Measurements from ENCODE around the gene TUBB. TPM values are rescaled to one million over a fixed set of nuclear protein-coding genes. Genes with fewer than 3 reads are reported as not detected.

Gene TUBB
- total RNA-seq, 1 experiment from 2014 or later = 886 TPM

DNA sequence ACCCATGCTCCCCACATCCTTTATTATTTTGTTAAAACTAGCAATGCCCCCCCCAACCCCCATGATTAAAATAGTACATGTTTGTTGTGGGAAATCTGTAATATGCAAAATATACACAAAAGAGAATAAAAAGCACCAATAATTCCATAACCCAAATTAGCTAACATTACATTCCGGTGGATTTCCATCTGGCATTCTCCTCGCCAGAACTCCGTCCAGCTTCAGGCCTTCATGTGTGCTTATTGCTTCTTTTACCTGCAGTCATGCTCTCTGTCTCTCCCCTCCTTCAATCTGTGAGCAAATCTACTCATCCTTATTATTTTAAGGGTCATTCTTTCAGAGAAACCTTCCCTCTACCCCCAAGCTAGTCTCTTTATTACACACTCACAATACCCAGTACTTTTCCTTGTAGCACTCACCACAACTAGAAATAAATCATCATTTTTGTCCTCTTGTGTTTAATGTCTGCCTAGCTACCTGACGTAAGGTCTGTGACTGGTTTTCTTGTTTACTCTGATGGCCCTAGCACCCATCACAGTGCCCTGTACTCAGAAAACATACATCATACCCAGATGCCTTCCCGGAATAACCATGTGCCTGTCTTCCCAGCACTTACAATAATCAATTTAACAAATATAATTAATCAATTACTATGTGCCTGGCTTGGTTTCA lies 49.8 kb downstream of the TUBB start (continued):
- no peak for TF ChIP-seq CEBPB (IDR thresholded peaks at IDR 0.05; ENCODE audit: low read depth)
- no peak for TF ChIP-seq JUND (IDR thresholded peaks at IDR 0.05)

DNA sequence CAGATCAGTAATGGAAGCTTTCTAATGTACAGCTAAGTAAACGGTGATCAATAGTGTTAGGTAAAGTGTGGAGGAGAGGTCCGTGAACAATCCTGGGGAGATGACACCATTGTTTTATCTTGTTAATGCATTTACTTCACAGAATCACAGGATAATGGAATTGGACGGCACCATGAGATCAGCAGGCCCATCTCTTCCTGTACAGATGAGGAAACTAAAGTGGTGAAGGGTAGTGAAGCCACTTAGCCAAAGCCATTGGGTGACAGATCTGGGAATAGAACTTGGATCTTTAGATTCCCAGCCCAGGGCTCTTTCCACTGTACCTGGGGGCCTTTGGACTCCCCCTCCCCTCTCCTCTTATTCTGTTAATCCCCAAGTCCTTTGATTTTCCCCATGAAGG lies 50.4 kb downstream of the TUBB start:
- CTCF ChIA-PET = no interaction called here

More for the DNA sequence above, 50.4 kb downstream of the TUBB start:
- no peaks in the 10 kb centered on the region for H3K9me2 ChIP-seq (ENCODE audit: insufficient read depth)
- BruUV-seq (replicated peaks) = no TSS peak
- H3K4me1 ChIP-seq (ENCODE audit: control insufficient read depth in 1 of 2, insufficient read depth in 2 of 2, low read length in 2 of 2) = peaks cover 67 to 80% of the 10 kb centered on the region in 2 experiments
- peak overlapping the region; percentile 76 for H3K27ac ChIP-seq (ENCODE audit: low read depth, low read length)
- no peak overlapping the region for H2AFZ ChIP-seq (ENCODE audit: low read depth, low read length, poor library complexity, severe bottlenecking)
- no peaks in the 10 kb centered on the region for H4K20me1 ChIP-seq (ENCODE audit: insufficient read depth)
- H3K9ac ChIP-seq (ENCODE audit: low read length) = peak overlapping the region; percentile 77
- peak overlapping the region; percentile 86 for H3K4me2 ChIP-seq (ENCODE audit: low read length)
- H3K79me2 ChIP-seq (ENCODE audit: insufficient read depth, low read length) = no peaks in the 10 kb centered on the region
- no peak overlapping the region for H3K4me3 ChIP-seq (replicated peaks in 1 of 2; ENCODE audit: low read depth in 1 of 2, low read length in 2 of 2)
- DNase-seq (ENCODE audit: low read depth, low spot score) (no peak), ATAC-seq (no peak)
- ChIA-PET RAD21 (ENCODE audit: low non-redundant PET in 1 of 2, low total read pairs in 2 of 2, uncharacterized antibody in 2 of 2, unreplicated experiment in 2 of 2) (no interaction called here), POLR2A (interaction anchor here (1.9 to 12.4 kb wide), 7 partner anchors 12 to 42 kb away, joined by 10 to 195 read pairs (median 80); partner anchors contain the start of genes FLOT1 and IER3)
- H3K9me3 ChIP-seq (ENCODE audit: control insufficient read depth in 1 of 2, insufficient read depth in 1 of 2, low read depth in 1 of 2, low read length in 2 of 2) = no peaks in the 10 kb centered on the region
- intact Hi-C loops (cut with micrococcal nuclease) = no loop called here
- no peaks in the 10 kb centered on the region for H3K36me3 ChIP-seq (ENCODE audit: control insufficient read depth in 1 of 2, insufficient read depth in 2 of 2, low read length in 2 of 2)
- TF ChIP-seq ELF1 (IDR thresholded peaks at IDR 0.05; ENCODE audit: borderline replicate concordance, low read depth) (no peak), JUND (IDR thresholded peaks at IDR 0.05) (no peak), EZH2phosphoT487 (IDR thresholded peaks at IDR 0.05; ENCODE audit: borderline replicate concordance) (no peak), EGR1 (IDR thresholded peaks at IDR 0.05; ENCODE audit: low read depth) (no peak), POLR2A (IDR thresholded peaks at IDR 0.05; ENCODE audit: borderline replicate concordance, extremely low read depth, insufficient read depth, insufficient read length) (no peak), SP1 (IDR thresholded peaks at IDR 0.05; ENCODE audit: low read depth) (no peak), RAD21 (IDR thresholded peaks at IDR 0.05; ENCODE audit: low read depth) (no peak)
- TF ChIP-seq, protein P1, sequence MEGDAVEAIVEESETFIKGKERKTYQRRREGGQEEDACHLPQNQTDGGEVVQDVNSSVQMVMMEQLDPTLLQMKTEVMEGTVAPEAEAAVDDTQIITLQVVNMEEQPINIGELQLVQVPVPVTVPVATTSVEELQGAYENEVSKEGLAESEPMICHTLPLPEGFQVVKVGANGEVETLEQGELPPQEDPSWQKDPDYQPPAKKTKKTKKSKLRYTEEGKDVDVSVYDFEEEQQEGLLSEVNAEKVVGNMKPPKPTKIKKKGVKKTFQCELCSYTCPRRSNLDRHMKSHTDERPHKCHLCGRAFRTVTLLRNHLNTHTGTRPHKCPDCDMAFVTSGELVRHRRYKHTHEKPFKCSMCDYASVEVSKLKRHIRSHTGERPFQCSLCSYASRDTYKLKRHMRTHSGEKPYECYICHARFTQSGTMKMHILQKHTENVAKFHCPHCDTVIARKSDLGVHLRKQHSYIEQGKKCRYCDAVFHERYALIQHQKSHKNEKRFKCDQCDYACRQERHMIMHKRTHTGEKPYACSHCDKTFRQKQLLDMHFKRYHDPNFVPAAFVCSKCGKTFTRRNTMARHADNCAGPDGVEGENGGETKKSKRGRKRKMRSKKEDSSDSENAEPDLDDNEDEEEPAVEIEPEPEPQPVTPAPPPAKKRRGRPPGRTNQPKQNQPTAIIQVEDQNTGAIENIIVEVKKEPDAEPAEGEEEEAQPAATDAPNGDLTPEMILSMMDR (IDR thresholded peaks at IDR 0.05 in 2 of 3, conservative IDR thresholded peaks at IDR 0.05 in 1 of 3; ENCODE audit: borderline replicate concordance in 1 of 3, insufficient read depth in 1 of 3, low read depth in 2 of 3, low read length in 2 of 3) = no peak
- TF ChIP-seq, protein P2, sequence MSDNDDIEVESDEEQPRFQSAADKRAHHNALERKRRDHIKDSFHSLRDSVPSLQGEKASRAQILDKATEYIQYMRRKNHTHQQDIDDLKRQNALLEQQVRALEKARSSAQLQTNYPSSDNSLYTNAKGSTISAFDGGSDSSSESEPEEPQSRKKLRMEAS (IDR thresholded peaks at IDR 0.05) = no peak
- TF ChIP-seq, protein P3, sequence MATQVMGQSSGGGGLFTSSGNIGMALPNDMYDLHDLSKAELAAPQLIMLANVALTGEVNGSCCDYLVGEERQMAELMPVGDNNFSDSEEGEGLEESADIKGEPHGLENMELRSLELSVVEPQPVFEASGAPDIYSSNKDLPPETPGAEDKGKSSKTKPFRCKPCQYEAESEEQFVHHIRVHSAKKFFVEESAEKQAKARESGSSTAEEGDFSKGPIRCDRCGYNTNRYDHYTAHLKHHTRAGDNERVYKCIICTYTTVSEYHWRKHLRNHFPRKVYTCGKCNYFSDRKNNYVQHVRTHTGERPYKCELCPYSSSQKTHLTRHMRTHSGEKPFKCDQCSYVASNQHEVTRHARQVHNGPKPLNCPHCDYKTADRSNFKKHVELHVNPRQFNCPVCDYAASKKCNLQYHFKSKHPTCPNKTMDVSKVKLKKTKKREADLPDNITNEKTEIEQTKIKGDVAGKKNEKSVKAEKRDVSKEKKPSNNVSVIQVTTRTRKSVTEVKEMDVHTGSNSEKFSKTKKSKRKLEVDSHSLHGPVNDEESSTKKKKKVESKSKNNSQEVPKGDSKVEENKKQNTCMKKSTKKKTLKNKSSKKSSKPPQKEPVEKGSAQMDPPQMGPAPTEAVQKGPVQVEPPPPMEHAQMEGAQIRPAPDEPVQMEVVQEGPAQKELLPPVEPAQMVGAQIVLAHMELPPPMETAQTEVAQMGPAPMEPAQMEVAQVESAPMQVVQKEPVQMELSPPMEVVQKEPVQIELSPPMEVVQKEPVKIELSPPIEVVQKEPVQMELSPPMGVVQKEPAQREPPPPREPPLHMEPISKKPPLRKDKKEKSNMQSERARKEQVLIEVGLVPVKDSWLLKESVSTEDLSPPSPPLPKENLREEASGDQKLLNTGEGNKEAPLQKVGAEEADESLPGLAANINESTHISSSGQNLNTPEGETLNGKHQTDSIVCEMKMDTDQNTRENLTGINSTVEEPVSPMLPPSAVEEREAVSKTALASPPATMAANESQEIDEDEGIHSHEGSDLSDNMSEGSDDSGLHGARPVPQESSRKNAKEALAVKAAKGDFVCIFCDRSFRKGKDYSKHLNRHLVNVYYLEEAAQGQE (IDR thresholded peaks at IDR 0.05; ENCODE audit: low read depth) = no peak
- no peaks in the 10 kb centered on the region for H3K27me3 ChIP-seq (ENCODE audit: insufficient read depth, low read length)

Measured in HCT116 (cell line).